HEK293 (cell line): ENCODE results near the gene QRICH2.

Source experiments
- GFI1B ChIP-seq: fragments of 450-650 bp; formaldehyde crosslinking; IDR thresholded peaks from 2 replicates; pipeline ENCODE4 v1.5.1; 2016; ENCODE audit warnings: missing biosample characterization, missing genetic modification characterization
- MYNN ChIP-seq: fragments of 450-650 bp; formaldehyde crosslinking; IDR thresholded peaks from 2 replicates; pipeline ENCODE4 v1.5.1; 2016; ENCODE audit warnings: missing biosample characterization, missing genetic modification characterization, borderline replicate concordance
- PRDM4 ChIP-seq: fragments of 450-650 bp; formaldehyde crosslinking; IDR thresholded peaks from 2 replicates; pipeline ENCODE4 v1.5.1; 2017; ENCODE audit warnings: missing biosample characterization, missing genetic modification characterization
- SCRT1 ChIP-seq: fragments of 450-650 bp; formaldehyde crosslinking; IDR thresholded peaks from 2 replicates; pipeline ENCODE4 v1.5.1; 2016; ENCODE audit warnings: missing biosample characterization, missing genetic modification characterization, borderline replicate concordance
- ZNF121 ChIP-seq: fragments of 450-650 bp; formaldehyde crosslinking; IDR thresholded peaks from 2 replicates; pipeline ENCODE4 v1.5.1; 2016; ENCODE audit warnings: missing biosample characterization, missing genetic modification characterization
- ZNF16 ChIP-seq: fragments of 450-650 bp; formaldehyde crosslinking; IDR thresholded peaks from 2 replicates; pipeline ENCODE4 v1.5.1; 2016; ENCODE audit warnings: low read depth, missing biosample characterization, missing genetic modification characterization
- ZNF202 ChIP-seq: fragments of 450-650 bp; formaldehyde crosslinking; IDR thresholded peaks from 2 replicates; pipeline ENCODE4 v1.5.1; 2016; ENCODE audit warnings: missing biosample characterization, missing genetic modification characterization, borderline replicate concordance
- ZNF23 ChIP-seq: fragments of 450-650 bp; formaldehyde crosslinking; IDR thresholded peaks from 2 replicates; pipeline ENCODE4 v1.5.1; 2016; ENCODE audit warnings: missing biosample characterization, missing genetic modification characterization, borderline replicate concordance
- ZNF274 ChIP-seq, 2 experiments: fragments of 200-500 bp in 1 of 2; fragments of 450-650 bp in 1 of 2; sonication (Bioruptor generic) in 1 of 2; formaldehyde crosslinking in 1 of 2; IDR thresholded peaks; 2 replicates each; pipeline versions ENCODE4 v1.5.1 to v1.6.1; 2014 to 2016; ENCODE audit warnings: borderline replicate concordance in 1 of 2, inconsistent platforms in 1 of 2, low read length in 1 of 2, missing biosample characterization in 1 of 2, missing genetic modification characterization in 1 of 2
- ZNF292 ChIP-seq: fragments of 450-650 bp; formaldehyde crosslinking; IDR thresholded peaks from 2 replicates; pipeline ENCODE4 v1.5.1; 2016; ENCODE audit warnings: low read depth, missing biosample characterization, missing genetic modification characterization, borderline replicate concordance
- ZNF302 ChIP-seq: fragments of 450-650 bp; formaldehyde crosslinking; IDR thresholded peaks from 2 replicates; pipeline ENCODE4 v1.5.1; 2016; ENCODE audit warnings: missing biosample characterization, missing genetic modification characterization, low read depth
- ZNF324 ChIP-seq: fragments of 450-650 bp; formaldehyde crosslinking; IDR thresholded peaks from 2 replicates; pipeline ENCODE4 v1.5.1; 2016; ENCODE audit warnings: missing biosample characterization, missing genetic modification characterization
- ZNF510 ChIP-seq: fragments of 450-650 bp; formaldehyde crosslinking; IDR thresholded peaks from 2 replicates; pipeline ENCODE4 v1.5.1; 2018; ENCODE audit warnings: mild to moderate bottlenecking, missing genetic modification characterization, missing biosample characterization; ENCODE audit not compliant: insufficient replicate concordance
- ZNF513 ChIP-seq: fragments of 450-650 bp; IDR thresholded peaks from 2 replicates; pipeline ENCODE4 v1.5.1; 2018; ENCODE audit warnings: missing biosample characterization, missing genetic modification characterization
- ZNF530 ChIP-seq: fragments of 450-650 bp; formaldehyde crosslinking; IDR thresholded peaks from 2 replicates; pipeline ENCODE4 v1.5.1; 2016; ENCODE audit warnings: low read depth, missing biosample characterization, missing genetic modification characterization
- ZNF571 ChIP-seq: fragments of 450-650 bp; formaldehyde crosslinking; IDR thresholded peaks from 2 replicates; pipeline ENCODE4 v1.5.0; 2017; ENCODE audit warnings: missing biosample characterization, missing genetic modification characterization
- ZNF621 ChIP-seq: fragments of 450-650 bp; formaldehyde crosslinking; IDR thresholded peaks from 2 replicates; pipeline ENCODE4 v1.5.1; 2017; ENCODE audit warnings: missing biosample characterization, missing genetic modification characterization
- ZNF626 ChIP-seq: fragments of 450-650 bp; sonication (Bioruptor Pico); formaldehyde crosslinking; IDR thresholded peaks from 2 replicates; pipeline ENCODE4 v1.5.1; 2018; ENCODE audit warnings: missing biosample characterization, missing genetic modification characterization, inconsistent platforms
- ZNF701 ChIP-seq: fragments of 450-650 bp; formaldehyde crosslinking; IDR thresholded peaks from 2 replicates; pipeline ENCODE4 v1.5.1; 2016; ENCODE audit warnings: missing biosample characterization, missing genetic modification characterization
- ZNF768 ChIP-seq: fragments of 450-650 bp; formaldehyde crosslinking; IDR thresholded peaks from 2 replicates; pipeline ENCODE4 v1.5.1; 2018; ENCODE audit warnings: missing biosample characterization, mild to moderate bottlenecking, missing genetic modification characterization
- TF ChIP-seq, protein P1 (sequence below): fragments of 450-650 bp; formaldehyde crosslinking; IDR thresholded peaks from 2 replicates; pipeline ENCODE4; 2016; ENCODE audit warnings: missing biosample characterization, missing genetic modification characterization
- TF ChIP-seq, protein P2 (sequence below): fragments of 450-650 bp; formaldehyde crosslinking; conservative IDR thresholded peaks from 2 replicates; pipeline ENCODE4 v1.5.1; 2016; ENCODE audit warnings: low read depth, missing biosample characterization, missing genetic modification characterization
- TF ChIP-seq, protein P3 (sequence below): fragments of 450-650 bp; formaldehyde crosslinking; IDR thresholded peaks from 2 replicates; pipeline ENCODE4 v1.5.1; 2016; ENCODE audit warnings: missing biosample characterization, missing genetic modification characterization, borderline replicate concordance

The QRICH2 gene

GRCh38 chr17:76353599-76354316 lies 45.7 kb upstream of the QRICH2 start, which contains the start of gene PRPSAP1 (continued):
- peak; percentile 77 for TF ChIP-seq PRDM4 (tag by site-specific recombination)
- TF ChIP-seq, protein P1, sequence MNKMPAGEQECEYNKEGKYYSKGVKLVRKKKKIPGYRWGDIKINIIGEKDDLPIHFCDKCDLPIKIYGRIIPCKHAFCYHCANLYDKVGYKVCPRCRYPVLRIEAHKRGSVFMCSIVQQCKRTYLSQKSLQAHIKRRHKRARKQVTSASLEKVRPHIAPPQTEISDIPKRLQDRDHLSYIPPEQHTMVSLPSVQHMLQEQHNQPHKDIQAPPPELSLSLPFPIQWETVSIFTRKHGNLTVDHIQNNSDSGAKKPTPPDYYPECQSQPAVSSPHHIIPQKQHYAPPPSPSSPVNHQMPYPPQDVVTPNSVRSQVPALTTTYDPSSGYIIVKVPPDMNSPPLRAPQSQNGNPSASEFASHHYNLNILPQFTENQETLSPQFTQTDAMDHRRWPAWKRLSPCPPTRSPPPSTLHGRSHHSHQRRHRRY (tag by site-specific recombination): no peak
- no peak for TF ChIP-seq ZNF571 (tag by site-specific recombination)
- no peak for TF ChIP-seq ZNF302 (tag by site-specific recombination)
- no peak for TF ChIP-seq SCRT1 (tag by site-specific recombination)
- TF ChIP-seq ZNF274 (IDR thresholded peaks at IDR 0.05; ENCODE audit: low read length): no peak
- TF ChIP-seq ZNF274 (tag by site-specific recombination; IDR thresholded peaks at IDR 0.05; ENCODE audit: borderline replicate concordance): no peak
- TF ChIP-seq ZNF513 (tag by site-specific recombination): 0 out of 2 replicates have a peak, but pooled peaks have one; percentile 24
- no peak for TF ChIP-seq MYNN (tag by site-specific recombination)
- TF ChIP-seq ZNF292 (tag by site-specific recombination): no peak
- TF ChIP-seq ZNF626: no peak
- no peak for TF ChIP-seq ZNF530 (tag by site-specific recombination)
- TF ChIP-seq ZNF121: no peak
- no peak for TF ChIP-seq ZNF621 (tag by site-specific recombination)
- no peak for TF ChIP-seq ZNF16 (tag by site-specific recombination)
- TF ChIP-seq ZNF768 (tag by site-specific recombination): no peak
- peak; percentile 99 for TF ChIP-seq ZNF324 (tag by site-specific recombination)
- TF ChIP-seq ZNF510 (tag by site-specific recombination): no peak
- TF ChIP-seq ZNF202 (tag by site-specific recombination): no peak
- TF ChIP-seq, protein P2, sequence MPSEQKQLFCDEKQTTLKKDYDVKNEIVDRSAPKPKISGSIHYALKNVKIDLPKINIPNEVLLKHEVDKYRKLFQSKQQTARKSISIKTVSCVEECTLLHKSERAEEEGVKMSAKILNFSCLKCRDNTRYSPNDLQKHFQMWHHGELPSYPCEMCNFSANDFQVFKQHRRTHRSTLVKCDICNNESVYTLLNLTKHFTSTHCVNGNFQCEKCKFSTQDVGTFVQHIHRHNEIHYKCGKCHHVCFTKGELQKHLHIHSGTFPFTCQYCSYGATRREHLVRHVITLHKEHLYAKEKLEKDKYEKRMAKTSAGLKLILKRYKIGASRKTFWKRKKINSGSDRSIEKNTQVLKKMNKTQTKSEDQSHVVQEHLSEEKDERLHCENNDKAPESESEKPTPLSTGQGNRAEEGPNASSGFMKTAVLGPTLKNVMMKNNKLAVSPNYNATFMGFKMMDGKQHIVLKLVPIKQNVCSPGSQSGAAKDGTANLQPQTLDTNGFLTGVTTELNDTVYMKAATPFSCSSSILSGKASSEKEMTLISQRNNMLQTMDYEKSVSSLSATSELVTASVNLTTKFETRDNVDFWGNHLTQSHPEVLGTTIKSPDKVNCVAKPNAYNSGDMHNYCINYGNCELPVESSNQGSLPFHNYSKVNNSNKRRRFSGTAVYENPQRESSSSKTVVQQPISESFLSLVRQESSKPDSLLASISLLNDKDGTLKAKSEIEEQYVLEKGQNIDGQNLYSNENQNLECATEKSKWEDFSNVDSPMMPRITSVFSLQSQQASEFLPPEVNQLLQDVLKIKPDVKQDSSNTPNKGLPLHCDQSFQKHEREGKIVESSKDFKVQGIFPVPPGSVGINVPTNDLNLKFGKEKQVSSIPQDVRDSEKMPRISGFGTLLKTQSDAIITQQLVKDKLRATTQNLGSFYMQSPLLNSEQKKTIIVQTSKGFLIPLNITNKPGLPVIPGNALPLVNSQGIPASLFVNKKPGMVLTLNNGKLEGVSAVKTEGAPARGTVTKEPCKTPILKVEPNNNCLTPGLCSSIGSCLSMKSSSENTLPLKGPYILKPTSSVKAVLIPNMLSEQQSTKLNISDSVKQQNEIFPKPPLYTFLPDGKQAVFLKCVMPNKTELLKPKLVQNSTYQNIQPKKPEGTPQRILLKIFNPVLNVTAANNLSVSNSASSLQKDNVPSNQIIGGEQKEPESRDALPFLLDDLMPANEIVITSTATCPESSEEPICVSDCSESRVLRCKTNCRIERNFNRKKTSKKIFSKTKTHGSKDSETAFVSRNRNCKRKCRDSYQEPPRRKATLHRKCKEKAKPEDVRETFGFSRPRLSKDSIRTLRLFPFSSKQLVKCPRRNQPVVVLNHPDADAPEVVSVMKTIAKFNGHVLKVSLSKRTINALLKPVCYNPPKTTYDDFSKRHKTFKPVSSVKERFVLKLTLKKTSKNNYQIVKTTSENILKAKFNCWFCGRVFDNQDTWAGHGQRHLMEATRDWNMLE (tag by site-specific recombination): peak; percentile 65
- TF ChIP-seq ZNF23 (tag by site-specific recombination): no peak
- no peak for TF ChIP-seq ZNF701
- TF ChIP-seq GFI1B (tag by site-specific recombination): no peak
- TF ChIP-seq, protein P3, sequence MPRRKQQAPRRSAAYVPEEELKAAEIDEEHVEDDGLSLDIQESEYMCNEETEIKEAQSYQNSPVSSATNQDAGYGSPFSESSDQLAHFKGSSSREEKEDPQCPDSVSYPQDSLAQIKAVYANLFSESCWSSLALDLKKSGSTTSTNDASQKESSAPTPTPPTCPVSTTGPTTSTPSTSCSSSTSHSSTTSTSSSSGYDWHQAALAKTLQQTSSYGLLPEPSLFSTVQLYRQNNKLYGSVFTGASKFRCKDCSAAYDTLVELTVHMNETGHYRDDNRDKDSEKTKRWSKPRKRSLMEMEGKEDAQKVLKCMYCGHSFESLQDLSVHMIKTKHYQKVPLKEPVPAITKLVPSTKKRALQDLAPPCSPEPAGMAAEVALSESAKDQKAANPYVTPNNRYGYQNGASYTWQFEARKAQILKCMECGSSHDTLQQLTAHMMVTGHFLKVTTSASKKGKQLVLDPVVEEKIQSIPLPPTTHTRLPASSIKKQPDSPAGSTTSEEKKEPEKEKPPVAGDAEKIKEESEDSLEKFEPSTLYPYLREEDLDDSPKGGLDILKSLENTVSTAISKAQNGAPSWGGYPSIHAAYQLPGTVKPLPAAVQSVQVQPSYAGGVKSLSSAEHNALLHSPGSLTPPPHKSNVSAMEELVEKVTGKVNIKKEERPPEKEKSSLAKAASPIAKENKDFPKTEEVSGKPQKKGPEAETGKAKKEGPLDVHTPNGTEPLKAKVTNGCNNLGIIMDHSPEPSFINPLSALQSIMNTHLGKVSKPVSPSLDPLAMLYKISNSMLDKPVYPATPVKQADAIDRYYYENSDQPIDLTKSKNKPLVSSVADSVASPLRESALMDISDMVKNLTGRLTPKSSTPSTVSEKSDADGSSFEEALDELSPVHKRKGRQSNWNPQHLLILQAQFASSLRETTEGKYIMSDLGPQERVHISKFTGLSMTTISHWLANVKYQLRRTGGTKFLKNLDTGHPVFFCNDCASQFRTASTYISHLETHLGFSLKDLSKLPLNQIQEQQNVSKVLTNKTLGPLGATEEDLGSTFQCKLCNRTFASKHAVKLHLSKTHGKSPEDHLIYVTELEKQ (tag by site-specific recombination): no peak; the same call in 1 of the 2 replicates
